ENCODE data around the gene SYNJ1.

The SYNJ1 gene

DNA sequence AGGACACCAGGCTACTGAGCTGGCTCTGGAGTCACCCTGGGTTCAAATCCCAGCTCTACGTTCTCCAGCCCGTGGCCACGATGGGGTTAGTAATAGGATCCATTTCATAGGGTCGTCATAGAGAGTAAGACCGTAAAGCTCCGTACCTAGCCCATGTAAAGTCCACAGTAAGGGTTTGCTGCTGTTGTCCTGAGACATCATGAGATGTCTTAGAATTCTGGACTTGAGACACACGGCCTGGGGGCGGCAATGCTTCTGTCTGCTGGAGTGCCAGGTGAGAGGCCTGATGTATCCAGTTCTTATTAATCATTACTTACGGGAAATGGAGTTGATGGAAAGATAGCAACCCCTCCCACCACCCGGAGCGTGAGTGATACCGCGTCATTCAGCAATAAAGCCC, 146.1 kb downstream of the SYNJ1 start:
- no peak for DNase-seq (ENCODE audit: low read depth, low spot score)

- no peak for DNase-seq (ENCODE audit: low read depth, low spot score)
These were observed 146.9 kb downstream of the SYNJ1 start for GRCh38 chr21:32580949-32581348.
